Glomerular visceral epithelial cell (primary cell): ENCODE measurements around the gene POLD2.

Source experiments
- DNase-seq: peaks from one replicate; pipeline ENCODE4 v3.0.0-alpha.2; 2016; ENCODE audit errors: extremely low spot score

Gene POLD2

GRCh38 chr7:44082541-44083207, 40.7 kb downstream of the POLD2 start:
- DNase-seq, result peak; percentile 99

- no peak for DNase-seq
Observed at GRCh38 chr7:44081266-44081748, 42.0 kb downstream of the POLD2 start.

GRCh38 chr7:44080686-44081265, 42.6 kb downstream of the POLD2 start:
- no peak for DNase-seq

GRCh38 chr7:44080118-44080517, 43.2 kb downstream of the POLD2 start:
- DNase-seq, result no peak

- DNase-seq, result no peak
Observed at GRCh38 chr7:44079331-44080021, 43.9 kb downstream of the POLD2 start.

DNA sequence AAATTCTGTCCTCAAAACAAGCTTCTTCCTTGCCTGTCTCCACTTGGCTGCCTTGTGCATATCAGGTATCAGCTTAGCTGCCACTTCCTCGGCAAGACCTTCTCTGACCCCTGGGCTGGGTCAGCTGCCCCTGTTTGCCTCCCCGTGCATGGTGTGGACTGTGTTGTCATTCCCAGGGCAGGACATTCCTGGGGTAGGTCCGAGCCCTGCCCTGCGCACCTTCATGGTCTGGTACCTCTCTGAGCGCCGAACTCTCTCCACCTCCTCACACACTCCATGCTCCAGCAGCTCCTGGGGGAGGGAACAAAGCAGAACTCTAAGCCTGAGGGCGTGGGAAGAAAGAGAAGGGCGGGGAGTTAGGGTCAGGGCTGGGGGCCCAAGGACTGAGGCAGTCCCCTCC, 44.8 kb downstream of the POLD2 start:
- DNase-seq, result peak; percentile 37

- DNase-seq, result no peak
Observed at GRCh38 chr7:44077681-44078091, 45.7 kb downstream of the POLD2 start.

DNA sequence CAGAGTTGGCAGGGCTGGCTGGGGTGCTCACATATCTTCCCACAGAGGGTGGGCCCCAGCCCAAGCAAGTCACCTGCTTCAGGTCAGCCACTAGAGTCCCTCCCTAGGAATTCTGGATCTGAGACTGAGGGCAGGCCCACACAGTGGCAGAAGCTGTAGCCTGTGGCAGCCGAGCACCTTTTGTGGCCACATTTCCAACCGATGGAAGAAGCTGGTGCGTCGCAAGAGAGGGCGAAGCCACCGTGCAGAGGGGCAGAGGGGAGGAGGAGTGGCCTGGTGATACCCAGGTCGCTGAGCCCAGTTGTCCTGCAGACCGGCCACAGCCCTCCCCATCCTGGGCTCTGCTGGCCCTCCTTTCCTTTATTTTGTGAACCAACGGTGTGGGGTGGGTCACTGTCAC, 46.3 kb downstream of the POLD2 start:
- DNase-seq, result no peak

DNA sequence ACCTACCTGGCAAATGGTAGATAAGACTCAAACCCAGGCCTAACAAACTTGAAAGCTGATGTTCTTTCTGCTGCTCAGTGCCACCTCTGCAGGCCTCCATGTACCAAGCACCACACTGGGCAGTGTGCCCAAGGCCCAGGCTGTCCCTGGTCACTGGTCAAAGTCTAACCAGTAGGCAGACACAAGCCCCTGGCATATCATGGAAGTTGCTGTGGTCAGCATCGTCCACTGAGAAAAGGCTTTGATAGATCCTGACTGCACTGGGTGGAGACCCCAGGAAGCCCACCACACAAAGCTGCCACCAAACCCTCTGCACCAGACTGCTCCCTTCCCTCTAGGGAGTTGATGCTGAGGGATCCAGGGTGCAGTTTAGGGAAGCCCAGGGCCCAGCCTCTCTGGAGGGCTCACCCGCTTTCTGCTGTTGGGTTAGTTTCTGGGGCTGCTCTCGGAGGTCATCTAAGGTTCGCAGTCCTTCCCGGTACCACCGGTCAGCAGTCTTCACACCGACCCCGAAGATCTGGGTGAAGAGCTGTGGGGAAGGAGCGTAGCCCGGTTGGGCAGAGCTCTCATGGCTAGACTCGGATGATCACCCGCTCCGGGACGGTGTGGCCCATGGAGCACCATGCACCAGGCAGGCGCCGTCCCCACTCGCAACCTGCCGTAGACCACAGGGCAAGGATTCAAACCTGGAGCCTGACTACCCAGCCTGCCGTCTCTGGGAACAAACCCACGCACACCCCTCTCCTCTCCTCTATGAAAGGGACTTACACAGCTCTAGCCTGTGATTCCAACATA, 47.0 kb downstream of the POLD2 start:
- no peak for DNase-seq

DNA sequence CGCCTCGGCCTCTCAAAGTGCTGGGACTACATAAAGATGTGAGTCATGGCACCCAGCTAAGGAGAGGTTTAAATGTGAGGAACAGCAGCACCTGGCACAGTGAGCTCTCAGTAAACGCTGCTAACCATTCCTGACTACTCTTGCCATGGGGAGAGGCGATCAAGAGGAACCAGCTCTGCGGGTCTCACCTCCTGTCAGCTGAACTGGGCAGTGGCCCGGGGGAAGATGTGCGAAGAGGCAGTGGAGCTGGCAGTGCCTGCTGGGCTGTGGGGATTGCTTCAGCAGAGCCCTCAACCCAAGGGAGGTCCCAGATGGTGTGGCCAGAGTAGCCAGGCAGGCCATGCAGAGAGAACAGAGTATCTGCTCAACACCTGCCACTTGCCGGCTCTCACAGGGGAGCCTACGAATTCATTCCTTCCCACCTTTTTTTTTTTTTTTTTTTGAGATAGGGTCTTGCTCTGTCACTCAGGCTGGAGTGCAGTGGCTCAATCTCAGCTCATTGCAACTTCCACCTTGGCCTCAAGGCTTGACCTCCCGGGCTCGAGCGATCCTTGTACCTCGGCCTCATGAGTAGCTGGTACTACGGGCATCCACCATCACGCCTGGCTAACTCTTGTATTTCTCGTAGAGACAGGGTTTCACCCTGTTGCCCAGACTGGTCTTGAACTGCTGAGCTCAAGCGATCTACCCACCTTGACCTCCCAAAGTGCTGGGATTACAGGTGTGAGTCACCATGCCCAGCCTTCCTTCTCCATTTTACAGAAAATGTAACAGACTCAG, 47.9 kb downstream of the POLD2 start:
- DNase-seq, result no peak

GRCh38 chr7:44074349-44074695, 49.0 kb downstream of the POLD2 start:
- no peak for DNase-seq

DNA sequence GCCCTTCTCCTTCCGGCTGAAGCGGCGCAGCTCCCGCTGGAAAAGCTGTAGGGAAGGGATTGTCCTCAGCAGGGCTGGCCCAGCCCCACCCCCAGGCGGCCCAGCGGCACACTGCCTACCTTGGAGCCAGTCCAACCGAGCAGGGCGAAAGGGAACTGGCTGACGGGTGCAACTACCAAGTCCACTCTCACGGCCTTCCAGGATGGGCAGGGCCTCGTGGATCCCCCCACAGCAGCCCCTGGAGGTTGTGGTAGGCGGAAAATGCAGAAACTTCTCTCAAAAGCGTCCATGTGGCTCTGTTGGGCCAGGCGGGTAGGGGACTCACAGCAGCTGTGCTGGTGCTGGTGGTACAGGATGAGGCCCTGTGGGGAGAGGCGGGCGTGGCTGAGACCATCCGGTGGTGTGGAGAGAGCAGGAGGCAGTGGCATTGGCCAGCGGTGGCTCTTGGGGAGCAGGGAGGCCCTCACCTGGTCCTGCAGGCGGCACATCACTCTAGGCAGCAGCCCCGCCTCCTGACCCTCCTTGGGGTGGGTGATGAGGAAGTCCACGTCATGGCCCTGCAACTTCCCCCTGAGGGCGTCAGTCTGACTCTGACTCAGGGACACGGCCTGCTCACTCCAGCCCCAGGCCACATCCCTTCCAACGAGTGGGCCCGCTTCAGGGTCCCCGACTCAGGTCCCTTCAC, 49.5 kb downstream of the POLD2 start:
- DNase-seq, result no peak

- DNase-seq, result peak; percentile 88
Observed at GRCh38 chr7:44072364-44073231, 50.8 kb downstream of the POLD2 start.

DNA sequence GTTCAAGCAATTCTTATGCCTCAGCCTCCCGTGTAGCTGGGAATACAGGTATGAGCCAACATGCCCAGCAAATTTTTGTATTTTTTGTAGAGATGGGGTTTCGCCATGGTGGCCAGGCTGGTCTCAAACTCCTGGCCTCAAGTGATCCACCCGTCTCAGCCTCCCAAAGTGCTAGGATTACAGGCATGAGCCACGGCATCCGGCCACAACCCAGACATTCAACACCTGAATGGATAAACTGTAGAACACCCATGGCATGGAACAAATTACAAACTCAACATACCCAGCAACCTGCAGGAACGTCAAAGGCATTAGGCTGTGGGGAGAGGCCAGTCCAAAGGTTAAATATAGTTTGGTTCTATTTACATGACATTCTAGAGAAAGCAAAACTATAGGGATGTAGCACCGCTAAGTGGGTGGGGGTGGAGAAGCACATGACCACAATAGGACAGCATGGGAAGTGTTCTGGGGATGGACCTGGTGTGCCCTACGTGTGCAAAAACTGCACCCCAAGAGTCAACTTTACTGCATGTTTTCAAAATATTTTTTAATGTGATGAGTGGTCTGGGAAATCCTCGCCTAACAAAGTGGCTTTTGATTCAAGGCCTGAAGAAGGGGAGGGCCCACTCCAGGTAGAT, 51.5 kb downstream of the POLD2 start:
- no peak for DNase-seq

GRCh38 chr7:44068054-44068453, 55.3 kb downstream of the POLD2 start:
- DNase-seq, result no peak

GRCh38 chr7:44067064-44067951, 56.0 kb downstream of the POLD2 start:
- no peak for DNase-seq

- DNase-seq, result no peak
Observed at GRCh38 chr7:44066494-44067063, 56.8 kb downstream of the POLD2 start.

DNA sequence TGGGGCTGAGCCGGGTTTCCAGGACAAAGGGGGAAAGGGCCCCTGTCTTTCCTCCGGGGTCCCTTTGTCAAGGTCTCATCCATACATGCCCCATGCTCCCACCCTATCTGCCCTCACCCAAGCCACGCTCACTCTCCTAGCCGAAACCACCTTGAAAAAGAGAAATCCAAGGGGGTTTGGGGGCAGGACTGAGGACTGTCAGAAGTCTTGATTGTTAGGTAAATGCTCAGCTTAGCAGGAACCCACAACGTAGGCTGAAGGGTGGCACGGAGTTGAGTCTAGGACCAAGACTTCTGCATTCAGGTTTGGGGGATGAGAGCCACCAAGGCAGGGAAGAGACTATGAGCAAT, 57.3 kb downstream of the POLD2 start:
- DNase-seq, result no peak
